A673 (cell line): Measurements from ENCODE around the gene VARS1.
"Not testable (repeated sequence)": the region's sequence is repeated elsewhere in the genome, so short reads cannot be mapped to it uniquely, and the experiment has no call there.

Experiments
- EZH2 ChIP-seq: fragments of 200-600 bp; sonication (generic); IDR thresholded peaks from 2 replicates; pipeline ENCODE4 v1.6.1; 2017; ENCODE audit warnings: borderline replicate concordance, low read depth, mild to moderate bottlenecking, mixed read lengths, antibody characterized with exemption, low read length; ENCODE audit not compliant: poor library complexity, severe bottlenecking
- TF ChIP-seq, protein P1 (sequence below): fragments of 300-800, 200-600 bp; sonication (generic); conservative IDR thresholded peaks from 2 replicates; pipeline ENCODE4 v1.5.1; 2017; ENCODE audit warnings: low read depth, mild to moderate bottlenecking, antibody characterized with exemption, low read length, moderate library complexity, mixed read lengths

DNA sequence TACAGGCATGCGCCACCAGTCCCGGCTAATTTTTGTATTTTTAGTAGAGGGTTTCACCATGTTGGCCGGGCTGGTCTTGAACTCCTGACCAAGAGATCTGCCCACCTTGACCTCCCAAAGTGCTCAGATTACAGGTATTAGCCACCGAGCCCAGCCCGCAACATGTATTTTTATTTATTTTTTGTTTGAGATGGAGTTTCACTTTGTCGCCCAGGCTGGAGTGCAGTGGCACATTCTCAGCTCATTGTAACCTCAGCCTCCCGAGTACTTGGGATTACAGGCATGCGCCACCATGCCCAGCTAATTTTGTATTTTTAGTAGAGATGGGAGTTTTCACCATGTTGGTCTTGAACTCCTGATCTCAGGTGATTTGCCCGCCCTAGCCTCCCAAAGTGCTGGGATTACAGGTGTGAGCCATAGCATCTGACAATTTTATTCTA, 42.6 kb upstream of the VARS1 start:
- TF ChIP-seq, protein P1, sequence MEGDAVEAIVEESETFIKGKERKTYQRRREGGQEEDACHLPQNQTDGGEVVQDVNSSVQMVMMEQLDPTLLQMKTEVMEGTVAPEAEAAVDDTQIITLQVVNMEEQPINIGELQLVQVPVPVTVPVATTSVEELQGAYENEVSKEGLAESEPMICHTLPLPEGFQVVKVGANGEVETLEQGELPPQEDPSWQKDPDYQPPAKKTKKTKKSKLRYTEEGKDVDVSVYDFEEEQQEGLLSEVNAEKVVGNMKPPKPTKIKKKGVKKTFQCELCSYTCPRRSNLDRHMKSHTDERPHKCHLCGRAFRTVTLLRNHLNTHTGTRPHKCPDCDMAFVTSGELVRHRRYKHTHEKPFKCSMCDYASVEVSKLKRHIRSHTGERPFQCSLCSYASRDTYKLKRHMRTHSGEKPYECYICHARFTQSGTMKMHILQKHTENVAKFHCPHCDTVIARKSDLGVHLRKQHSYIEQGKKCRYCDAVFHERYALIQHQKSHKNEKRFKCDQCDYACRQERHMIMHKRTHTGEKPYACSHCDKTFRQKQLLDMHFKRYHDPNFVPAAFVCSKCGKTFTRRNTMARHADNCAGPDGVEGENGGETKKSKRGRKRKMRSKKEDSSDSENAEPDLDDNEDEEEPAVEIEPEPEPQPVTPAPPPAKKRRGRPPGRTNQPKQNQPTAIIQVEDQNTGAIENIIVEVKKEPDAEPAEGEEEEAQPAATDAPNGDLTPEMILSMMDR = not testable (repeated sequence)
- TF ChIP-seq EZH2 = not testable (repeated sequence)
